NCI-H2029 (cell line): ENCODE data around the gene NUP62.
A peak's percentile ranks its signal among the peaks of the same experiment; 100 is the strongest.

Source experiments
- DNase-seq: peaks from one replicate; lab custom pipeline; 2025; lab: John Stamatoyannopoulos, UW

NUP62 gene

GRCh38 chr19:49896863-49897621 lies 32.3 kb downstream of the NUP62 start, which contains the start of gene IL4I1:
Gene IL4I1, minus strand, starts transcription at chr19:49896887. Its CDS starts 727 bp downstream, at chr19:49896160.
- DNase-seq: no peak

GRCh38 chr19:49895566-49896297 lies 33.6 kb downstream of the NUP62 start:
- no peak for DNase-seq

DNA sequence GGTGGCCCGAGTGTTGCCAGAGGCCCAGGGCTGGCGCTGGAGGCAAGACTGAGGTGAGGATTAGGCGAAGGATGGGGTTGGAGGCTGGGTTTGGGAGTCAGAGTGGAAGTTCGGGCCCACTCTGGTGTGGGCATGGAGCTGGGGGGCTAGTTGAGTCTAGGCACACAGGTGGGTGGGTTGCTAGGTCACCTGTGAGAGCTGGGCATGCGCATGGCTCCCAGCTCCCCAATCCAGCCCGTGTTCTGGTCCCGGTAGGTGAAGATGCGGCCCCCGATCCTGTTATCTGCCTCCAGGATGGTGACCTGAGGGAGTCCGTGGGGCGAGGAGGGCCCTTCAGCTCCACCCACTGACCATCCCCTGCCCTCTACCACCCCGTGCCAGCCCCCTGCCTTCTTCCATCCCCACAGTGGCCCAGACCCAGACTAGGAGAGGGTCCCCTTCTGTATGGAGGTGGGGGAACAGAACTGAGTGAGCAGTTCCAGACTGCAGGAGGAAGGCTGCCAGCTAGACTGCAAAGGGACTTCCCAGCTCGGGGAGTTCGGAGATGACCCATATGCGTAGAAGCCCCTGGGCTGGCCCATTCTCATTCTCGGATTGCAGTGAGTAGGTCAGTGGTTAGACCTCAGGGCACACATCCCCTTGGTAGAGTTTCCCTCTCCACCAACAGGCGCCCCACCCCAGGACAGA lies 34.3 kb downstream of the NUP62 start:
- DNase-seq: no peak

- DNase-seq: no peak
These were observed 35.2 kb downstream of the NUP62 start for GRCh38 chr19:49894011-49894664.

GRCh38 chr19:49892716-49893115 lies 36.6 kb downstream of the NUP62 start:
- DNase-seq: no peak

DNA sequence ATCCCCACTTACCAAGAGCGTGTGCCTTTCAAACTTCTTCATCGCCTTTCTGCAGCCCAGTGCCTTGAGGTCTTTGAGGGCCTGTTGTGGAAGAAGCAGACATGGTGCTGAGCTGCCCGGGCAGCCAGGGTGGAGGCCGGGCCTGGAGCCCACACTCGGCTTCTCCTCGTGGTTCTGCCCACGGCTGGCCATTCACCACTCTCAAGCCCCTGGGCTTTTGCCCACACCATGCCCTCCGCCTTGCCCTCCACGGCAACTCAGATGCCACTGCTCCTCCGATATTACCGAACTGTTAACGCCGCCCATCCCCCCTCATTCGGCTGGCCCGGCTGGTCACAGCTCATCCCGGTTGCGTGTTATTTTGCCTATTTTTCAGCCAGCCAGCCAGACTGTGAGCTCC lies 37.9 kb downstream of the NUP62 start:
- no peak for DNase-seq

DNA sequence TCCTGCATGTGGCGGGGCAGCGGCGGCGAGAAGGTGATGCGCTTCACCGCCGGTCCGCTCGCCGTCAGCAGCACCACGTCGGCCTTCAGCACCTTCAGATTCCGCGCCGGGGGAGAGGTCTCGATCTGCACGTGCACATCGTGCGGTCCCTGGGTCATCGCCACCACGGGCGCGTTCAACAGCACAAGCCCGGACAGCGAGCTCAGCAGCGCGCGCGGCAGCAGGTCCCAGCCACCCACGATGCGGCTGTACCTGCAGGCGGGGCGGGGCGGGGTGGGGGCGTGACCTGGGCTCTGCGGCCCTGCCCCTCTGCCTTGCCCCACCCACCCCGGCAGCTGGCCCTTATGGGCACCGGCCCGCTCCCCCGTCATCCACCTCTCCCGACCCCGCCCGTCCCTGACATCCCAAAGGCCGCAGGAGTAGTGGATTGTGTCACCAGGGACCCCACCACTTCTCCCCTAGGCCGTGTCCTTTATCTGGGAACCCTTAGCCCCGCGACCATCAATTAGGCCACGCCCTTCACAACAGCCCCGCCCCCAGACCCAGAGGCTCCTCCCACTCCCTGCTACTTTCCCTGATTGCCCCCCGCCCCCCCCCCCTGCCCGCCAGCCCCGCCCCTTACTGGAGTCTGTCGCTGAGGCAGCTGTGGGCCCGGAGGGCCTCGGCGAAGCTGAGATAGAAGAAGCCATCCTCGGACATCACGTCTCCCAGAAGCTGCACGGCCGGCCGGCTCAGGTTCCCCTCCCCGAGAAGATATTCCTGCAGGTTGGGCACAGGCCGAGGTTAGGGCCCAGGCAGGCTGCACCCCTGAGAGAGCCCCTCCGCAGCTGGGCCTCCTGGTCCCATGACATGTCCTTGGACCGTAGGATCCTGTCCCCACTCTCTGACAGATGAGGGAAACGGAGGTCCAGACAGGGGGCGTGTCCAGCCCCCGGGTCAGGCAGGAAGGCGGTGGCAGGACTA lies 38.7 kb downstream of the NUP62 start:
- DNase-seq: peak; percentile 68

- peak; percentile 61 for DNase-seq
These were observed 39.5 kb downstream of the NUP62 start for GRCh38 chr19:49889687-49890348.

GRCh38 chr19:49889038-49889686 lies 40.1 kb downstream of the NUP62 start:
- no peak for DNase-seq

DNA sequence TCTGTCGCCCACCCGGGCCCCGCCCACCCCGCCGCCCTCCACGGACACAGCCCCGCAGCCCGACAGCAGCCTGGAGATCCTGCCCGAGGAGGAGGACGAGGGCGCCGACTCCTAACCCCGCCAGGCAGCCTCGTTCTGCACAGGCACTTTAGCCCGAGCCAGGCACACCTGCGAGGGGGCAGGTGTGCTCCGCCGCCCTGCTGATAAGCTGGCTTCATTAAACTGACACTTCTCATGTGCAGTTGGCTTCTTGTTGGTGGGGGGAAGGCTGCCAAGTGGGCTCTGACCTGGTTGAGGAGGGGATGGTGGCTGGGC lies 40.8 kb downstream of the NUP62 start:
- peak; percentile 47 for DNase-seq

- peak; percentile 30 for DNase-seq
These were observed 41.4 kb downstream of the NUP62 start for GRCh38 chr19:49887665-49888509.

DNA sequence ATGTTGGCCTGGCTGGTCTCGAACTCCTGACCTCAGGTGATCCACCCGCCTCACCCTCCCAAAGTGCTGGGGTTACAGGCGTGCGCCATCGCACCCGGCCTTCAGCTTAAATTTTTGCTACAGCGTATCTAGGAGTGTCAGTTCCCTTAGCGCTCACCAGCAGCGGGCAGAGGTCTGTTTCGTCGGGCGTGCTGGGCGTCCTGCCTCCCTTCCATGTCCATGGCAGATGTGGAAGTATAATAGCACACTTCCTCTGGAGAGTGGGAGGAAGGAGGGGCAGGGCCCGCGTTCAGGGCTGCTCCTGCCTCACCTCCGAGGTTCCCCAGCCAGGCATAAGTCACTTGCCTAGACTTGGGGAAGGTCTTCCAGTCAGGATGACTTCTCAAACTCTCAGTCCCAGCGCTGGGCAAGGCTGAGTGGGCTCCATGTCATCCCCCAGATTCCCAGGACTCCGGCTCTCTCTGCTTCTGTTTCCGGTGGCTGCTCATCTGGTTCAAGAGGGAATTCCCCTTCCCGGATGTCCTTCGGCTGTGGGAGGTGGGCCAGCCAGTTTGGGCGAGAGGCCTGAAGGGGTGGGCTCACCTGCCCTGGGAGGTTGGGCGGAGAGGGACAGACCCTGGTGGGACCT lies 42.2 kb downstream of the NUP62 start:
- DNase-seq: no peak

DNA sequence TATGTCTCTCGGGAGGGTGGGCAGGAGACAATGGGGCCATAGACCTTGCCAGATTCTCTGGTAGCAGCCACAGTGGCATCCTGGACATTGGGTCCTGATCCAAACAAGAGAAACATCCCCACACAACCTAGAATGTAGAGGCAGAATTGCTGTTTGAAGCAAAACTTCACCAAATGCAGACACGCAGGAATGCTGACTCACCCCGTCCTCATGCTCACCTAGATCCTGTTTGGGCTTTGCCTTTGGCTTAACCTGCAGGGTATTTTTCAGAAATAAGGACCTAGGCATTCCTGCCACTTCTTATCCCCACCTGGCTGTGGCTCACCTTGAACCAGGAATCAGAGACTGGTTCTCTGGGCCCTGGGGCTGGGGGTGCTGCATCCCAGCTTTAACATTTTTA lies 44.5 kb downstream of the NUP62 start:
- no peak for DNase-seq

GRCh38 chr19:49884109-49884508 lies 45.2 kb downstream of the NUP62 start:
- DNase-seq: no peak

- DNase-seq: no peak
These were observed 46.2 kb downstream of the NUP62 start for GRCh38 chr19:49883094-49883493.

- DNase-seq: no peak
These were observed 46.7 kb downstream of the NUP62 start for GRCh38 chr19:49882643-49883042.

GRCh38 chr19:49881672-49882394 lies 47.5 kb downstream of the NUP62 start:
- no peak for DNase-seq

DNA sequence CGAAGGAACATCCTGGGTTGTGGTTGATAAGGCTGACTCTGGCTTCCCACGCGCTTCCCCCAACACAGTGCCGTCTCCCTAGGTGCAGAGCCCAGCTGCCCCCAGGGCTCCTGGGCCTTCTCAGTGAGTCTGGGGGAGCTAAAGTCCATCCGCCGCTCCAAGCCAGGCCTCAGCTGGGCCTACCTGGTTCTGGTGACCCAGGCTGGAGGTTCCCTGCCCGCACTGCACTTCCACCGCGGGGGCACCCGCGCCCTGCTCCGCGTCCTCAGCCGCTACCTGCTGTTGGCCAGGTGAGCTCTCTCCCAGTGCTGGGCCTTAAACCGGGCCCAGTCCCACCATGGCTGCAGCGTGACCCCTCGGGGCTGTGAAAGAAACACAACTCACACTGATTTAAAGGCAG lies 48.1 kb downstream of the NUP62 start:
- DNase-seq: no peak
